ENCODE data around the gene TMPRSS2.

GRCh38 chr21:41545500-41546359 lies 37.8 kb upstream of the TMPRSS2 start:
- TF ChIP-seq, protein P1, sequence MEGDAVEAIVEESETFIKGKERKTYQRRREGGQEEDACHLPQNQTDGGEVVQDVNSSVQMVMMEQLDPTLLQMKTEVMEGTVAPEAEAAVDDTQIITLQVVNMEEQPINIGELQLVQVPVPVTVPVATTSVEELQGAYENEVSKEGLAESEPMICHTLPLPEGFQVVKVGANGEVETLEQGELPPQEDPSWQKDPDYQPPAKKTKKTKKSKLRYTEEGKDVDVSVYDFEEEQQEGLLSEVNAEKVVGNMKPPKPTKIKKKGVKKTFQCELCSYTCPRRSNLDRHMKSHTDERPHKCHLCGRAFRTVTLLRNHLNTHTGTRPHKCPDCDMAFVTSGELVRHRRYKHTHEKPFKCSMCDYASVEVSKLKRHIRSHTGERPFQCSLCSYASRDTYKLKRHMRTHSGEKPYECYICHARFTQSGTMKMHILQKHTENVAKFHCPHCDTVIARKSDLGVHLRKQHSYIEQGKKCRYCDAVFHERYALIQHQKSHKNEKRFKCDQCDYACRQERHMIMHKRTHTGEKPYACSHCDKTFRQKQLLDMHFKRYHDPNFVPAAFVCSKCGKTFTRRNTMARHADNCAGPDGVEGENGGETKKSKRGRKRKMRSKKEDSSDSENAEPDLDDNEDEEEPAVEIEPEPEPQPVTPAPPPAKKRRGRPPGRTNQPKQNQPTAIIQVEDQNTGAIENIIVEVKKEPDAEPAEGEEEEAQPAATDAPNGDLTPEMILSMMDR (IDR thresholded peaks at IDR 0.05), result no peak
- TF ChIP-seq POLR2A (IDR thresholded peaks at IDR 0.05), result no peak

Measured in Peyer's patch (tissue), 4 donors.